Epithelial cell of prostate (primary cell): ENCODE data around the gene EPHX1.
"Not testable (repeated sequence)": the region's sequence is repeated elsewhere in the genome, so short reads cannot be mapped to it uniquely, and the experiment has no call there.

Source experiments
- DNase-seq: peaks from one replicate; pipeline ENCODE4 v3.0.0-alpha.2; 2011; ENCODE audit warnings: low read depth, low spot score
- H3K27ac ChIP-seq: fragments of 450-650 bp; 2 replicates; pipeline ENCODE4 v1.5.1; 2017; ENCODE audit warnings: mild to moderate bottlenecking

Gene EPHX1

GRCh38 chr1:225879521-225880221 lies 69.7 kb downstream of the EPHX1 start:
- H3K27ac ChIP-seq = peak overlapping the region; percentile 79
- DNase-seq = no peak

- H3K27ac ChIP-seq = peak overlapping the region; percentile 79
- DNase-seq = no peak
Observed at GRCh38 chr1:225880222-225880588, 70.3 kb downstream of the EPHX1 start.

- peak overlapping the region; percentile 79 for H3K27ac ChIP-seq
Observed at GRCh38 chr1:225880636-225881035, 70.7 kb downstream of the EPHX1 start.

GRCh38 chr1:225881081-225881958 lies 71.4 kb downstream of the EPHX1 start:
- no peak for DNase-seq
- H3K27ac ChIP-seq = peak overlapping the region; percentile 79

More at GRCh38 chr1:225880636-225881035, 70.7 kb downstream of the EPHX1 start:
- DNase-seq = no peak

GRCh38 chr1:225881959-225882693 lies 72.2 kb downstream of the EPHX1 start, which contains the start of gene TMEM63A:
Gene TMEM63A (minus strand): TSS chr1:225882380. CDS start chr1:225877580, 4,800 bp downstream.
- DNase-seq = no peak
- peak within 1 kb of the TSS; percentile 79 for H3K27ac ChIP-seq

- no peak for DNase-seq
- peak overlapping the region; percentile 79 for H3K27ac ChIP-seq
Observed at GRCh38 chr1:225882694-225883615, 73.0 kb downstream of the EPHX1 start.

GRCh38 chr1:225883616-225884265 lies 73.8 kb downstream of the EPHX1 start:
- H3K27ac ChIP-seq = no peak overlapping the region
- DNase-seq = no peak

DNA sequence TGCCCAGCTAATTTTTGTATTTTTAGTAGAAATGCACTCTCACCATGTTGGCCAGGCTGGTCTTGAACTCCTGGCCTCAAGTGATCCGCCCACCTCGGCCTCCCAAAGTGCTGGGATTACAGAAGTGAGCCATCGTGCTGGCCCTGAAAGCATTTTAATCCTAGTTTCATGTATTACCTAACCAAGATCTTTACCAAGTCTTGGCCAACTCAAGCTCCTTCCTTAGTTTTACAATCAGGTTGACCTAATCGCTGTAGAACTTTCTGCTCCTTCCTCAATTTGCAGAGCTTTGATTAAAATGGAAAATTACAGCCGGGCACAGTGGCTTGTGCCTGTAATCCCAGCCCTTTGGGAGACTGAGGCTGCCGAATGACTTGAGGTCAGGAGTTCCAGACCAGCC lies 75.4 kb downstream of the EPHX1 start:
- no peak overlapping the region for H3K27ac ChIP-seq
- no peak for DNase-seq

DNA sequence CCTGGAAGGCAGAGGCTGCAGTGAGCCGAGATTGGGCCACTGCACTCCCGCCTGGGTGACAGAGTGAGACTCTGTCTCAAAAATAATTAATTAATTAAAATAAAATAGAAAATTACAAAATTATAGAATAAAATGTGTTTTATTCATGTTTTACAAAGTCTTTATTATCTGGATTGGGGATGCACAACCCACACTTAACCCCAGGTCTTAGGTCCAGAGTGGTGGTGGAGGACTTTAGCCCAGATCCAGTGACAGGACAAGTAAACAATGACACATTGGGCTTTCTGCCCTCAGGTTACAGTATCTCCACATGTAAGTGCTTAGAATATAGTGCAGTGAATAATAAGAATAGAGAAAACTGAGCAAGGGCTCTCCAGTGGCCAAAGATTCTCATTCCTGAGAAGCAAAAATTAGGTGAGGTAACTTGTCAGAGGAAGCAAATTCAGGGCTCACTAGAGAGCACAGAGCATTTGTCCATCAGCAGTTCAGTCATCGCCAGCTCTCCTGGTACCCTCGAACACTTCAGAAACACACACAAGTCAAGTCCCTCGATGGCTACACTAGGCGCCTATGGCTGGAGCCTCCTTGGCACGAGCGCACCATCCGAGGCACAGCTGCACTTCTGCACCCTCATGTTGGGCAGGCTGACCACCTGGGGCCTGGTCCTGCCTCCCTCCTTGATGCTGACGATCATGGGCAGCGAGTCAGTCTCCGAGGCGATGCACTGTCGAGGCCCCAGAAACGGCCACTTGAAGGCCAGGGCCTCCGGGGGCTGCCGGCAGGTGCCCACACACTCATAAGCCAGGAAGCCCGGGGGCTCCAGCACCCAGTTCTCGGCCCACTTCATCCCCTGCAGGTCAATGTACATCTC lies 76.5 kb downstream of the EPHX1 start:
- DNase-seq = no peak
- no peak overlapping the region for H3K27ac ChIP-seq

GRCh38 chr1:225887030-225887314 lies 77.0 kb downstream of the EPHX1 start:
- no peak for DNase-seq
- H3K27ac ChIP-seq = no peak overlapping the region

DNA sequence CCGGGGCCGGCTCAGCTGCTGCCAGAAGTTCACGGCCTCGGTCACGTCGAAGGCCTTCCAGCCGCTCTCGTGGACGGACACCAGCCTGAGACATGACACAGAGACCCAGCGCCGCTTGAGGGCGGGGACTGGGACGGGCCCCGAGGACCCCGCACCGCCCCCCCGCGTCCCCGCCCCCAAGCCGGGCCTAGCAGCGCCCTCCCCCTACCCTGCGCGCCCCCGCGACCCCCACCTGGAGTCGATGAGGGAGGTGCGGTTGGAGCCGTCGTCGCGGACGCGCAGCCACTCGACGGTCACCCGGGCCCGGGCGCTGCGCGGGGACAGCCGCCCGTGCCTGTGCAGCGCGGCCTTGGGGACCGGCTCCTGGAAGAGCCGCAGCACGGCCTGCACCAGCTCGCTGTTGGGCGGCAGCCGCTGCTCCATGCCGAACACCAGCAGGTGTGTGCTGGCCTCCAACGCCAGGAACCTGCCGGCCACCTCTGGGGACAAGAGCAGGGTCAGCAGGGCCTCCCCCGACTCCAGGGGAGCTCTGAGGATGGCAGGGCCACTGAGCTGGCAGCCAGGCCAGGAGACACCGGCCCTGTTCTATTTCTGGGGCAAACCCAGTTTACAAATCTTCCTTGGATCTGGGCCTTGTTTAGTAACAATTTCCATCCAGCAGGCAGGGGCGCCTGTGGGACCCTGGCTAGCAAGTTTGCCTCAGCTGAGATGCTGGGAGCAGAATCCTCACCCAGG lies 77.8 kb downstream of the EPHX1 start:
- not testable (repeated sequence) for H3K27ac ChIP-seq, DNase-seq

- no peak overlapping the region for H3K27ac ChIP-seq
- no peak for DNase-seq
Observed at GRCh38 chr1:225888289-225888897, 78.5 kb downstream of the EPHX1 start.

DNA sequence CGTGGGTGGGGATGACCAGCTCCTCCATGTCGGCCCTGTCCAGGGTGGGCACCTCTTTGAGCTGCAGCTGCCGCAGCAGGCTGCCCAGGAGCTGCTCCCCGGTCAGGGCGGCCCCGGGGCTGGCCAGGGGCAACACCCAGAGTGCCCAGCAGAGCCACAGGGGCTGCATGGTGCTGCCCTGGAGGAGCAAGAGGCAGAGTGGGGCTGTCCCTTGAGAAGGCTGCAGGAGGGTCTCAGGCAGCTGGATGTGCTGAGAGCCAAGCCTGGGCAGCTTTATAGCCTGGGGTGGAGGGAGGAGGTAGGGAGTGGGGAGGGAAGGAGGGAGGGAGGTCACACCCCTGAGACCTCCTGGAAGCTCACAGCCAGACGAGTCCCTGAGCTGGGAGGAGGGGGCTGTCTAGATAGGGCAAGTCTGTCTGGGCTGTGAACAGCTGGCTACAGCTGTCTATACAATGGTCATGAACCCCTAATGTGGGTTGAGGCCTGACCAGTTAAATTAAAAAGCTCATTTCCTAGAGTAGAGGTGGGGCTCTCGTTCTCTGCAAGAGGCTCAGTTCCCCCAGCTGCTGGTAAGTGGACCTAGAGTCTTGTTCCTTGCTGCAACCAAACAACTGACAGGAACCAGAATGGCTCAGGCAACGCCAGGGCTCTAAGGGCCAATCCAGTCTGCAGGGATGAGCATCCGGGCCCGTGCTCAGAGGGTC lies 79.1 kb downstream of the EPHX1 start, which contains the start of gene LEFTY1:
Gene LEFTY1, minus strand, starts transcription at position 249 of the 704 bp plus-strand sequence. Its CDS starts 80 bp downstream, at position 169.
- no peak within 1 kb of the TSS for H3K27ac ChIP-seq
- no peak for DNase-seq

DNA sequence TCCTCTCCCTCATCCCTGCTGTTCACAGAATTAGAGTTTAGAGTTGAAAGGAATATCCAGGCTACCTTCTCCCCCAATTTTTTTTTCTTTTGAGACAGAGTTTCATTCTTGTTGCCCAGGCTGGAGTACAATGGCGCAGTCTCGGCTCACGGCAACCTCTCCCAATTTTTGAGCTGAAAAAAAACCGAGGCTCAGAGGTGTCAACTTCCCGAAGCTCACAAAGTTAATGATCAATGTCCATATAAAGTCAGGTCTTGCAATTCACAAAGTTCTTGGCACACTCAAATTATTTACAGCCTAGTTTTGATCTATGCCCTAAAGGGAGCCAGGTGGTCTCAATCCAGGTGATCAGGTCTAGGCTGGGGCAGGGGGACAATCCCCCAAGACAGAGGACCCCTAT lies 79.8 kb downstream of the EPHX1 start:
- no peak overlapping the region for H3K27ac ChIP-seq
- DNase-seq = no peak

GRCh38 chr1:225890346-225891228 lies 80.7 kb downstream of the EPHX1 start:
- no peak overlapping the region for H3K27ac ChIP-seq
- no peak for DNase-seq
